Measurements from ENCODE around the gene CIAO2A. TPM values are rescaled to one million over a fixed set of nuclear protein-coding genes. Genes with fewer than 3 reads are reported as not detected.

CIAO2A gene
- total RNA-seq, 6 experiments from 2014 or later = 46.5 to 61.1 (median 53.2) TPM

DNA sequence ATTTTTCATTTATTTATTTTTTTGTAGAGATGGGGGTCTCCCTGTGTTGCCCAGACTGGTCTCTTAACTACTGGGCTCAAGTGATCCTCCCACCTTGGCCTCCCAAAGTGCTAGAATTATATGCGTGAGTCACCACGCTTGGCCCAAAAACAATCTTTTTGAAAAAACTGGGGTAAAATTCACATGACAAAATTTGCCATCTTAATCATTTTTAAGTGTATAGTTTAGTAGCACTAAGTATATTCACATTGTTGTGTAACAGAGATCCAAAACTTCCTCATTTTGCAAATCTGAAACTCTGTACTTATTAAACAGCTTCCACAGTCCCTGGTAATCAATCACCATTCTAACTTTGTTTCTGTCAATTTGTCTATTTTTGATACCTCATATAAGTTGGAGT is 7.3 kb upstream of the CIAO2A start:
- no peak for DNase-seq
- H3K4me1 Mint-ChIP-seq (ENCODE audit: low read depth) = peaks cover 21% of the 10 kb centered on the region
- TF ChIP-seq, protein P1, sequence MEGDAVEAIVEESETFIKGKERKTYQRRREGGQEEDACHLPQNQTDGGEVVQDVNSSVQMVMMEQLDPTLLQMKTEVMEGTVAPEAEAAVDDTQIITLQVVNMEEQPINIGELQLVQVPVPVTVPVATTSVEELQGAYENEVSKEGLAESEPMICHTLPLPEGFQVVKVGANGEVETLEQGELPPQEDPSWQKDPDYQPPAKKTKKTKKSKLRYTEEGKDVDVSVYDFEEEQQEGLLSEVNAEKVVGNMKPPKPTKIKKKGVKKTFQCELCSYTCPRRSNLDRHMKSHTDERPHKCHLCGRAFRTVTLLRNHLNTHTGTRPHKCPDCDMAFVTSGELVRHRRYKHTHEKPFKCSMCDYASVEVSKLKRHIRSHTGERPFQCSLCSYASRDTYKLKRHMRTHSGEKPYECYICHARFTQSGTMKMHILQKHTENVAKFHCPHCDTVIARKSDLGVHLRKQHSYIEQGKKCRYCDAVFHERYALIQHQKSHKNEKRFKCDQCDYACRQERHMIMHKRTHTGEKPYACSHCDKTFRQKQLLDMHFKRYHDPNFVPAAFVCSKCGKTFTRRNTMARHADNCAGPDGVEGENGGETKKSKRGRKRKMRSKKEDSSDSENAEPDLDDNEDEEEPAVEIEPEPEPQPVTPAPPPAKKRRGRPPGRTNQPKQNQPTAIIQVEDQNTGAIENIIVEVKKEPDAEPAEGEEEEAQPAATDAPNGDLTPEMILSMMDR (IDR thresholded peaks at IDR 0.05) = no peak
- H3K36me3 Mint-ChIP-seq (ENCODE audit: low read depth) = peaks cover 6% of the 10 kb centered on the region
- H3K27ac Mint-ChIP-seq = no peak overlapping the region
- H3K27me3 Mint-ChIP-seq (ENCODE audit: insufficient read depth) = no peaks in the 10 kb centered on the region
- no peak overlapping the region for H3K4me3 Mint-ChIP-seq
- no peaks in the 10 kb centered on the region for H3K9me3 Mint-ChIP-seq

DNA sequence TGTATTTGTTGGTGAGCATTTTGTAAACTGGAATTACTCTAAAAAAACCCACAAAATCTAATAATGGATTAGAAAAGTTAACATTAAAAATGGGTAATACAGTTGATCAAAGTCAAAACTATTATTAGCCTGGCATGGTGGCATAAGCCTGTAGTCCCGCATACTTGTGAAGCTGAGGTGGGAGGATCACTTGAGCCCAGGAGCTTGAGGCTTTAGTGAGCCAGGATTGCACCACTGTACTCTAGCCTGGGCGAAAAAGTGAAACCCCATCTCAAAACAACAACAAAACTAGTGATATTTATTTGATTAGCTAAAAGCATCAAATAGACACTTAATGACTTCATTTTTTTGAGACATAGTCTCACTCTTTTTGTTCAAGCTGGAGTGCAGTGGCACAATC is 5.7 kb upstream of the CIAO2A start:
- Mint-ChIP-seq H3K9me3 (no peaks in the 10 kb centered on the region), H3K4me3 (no peak overlapping the region; the same call in 1 of the 2 replicates), H3K36me3 (ENCODE audit: low read depth) (peaks cover 10% of the 10 kb centered on the region), H3K27ac (no peak overlapping the region; the same call in 1 of the 2 replicates), H3K27me3 (ENCODE audit: insufficient read depth) (no peaks in the 10 kb centered on the region), H3K4me1 (ENCODE audit: low read depth) (peaks cover 34% of the 10 kb centered on the region)
- DNase-seq = no peak
- TF ChIP-seq, protein P1 (IDR thresholded peaks at IDR 0.05) = no peak

DNA sequence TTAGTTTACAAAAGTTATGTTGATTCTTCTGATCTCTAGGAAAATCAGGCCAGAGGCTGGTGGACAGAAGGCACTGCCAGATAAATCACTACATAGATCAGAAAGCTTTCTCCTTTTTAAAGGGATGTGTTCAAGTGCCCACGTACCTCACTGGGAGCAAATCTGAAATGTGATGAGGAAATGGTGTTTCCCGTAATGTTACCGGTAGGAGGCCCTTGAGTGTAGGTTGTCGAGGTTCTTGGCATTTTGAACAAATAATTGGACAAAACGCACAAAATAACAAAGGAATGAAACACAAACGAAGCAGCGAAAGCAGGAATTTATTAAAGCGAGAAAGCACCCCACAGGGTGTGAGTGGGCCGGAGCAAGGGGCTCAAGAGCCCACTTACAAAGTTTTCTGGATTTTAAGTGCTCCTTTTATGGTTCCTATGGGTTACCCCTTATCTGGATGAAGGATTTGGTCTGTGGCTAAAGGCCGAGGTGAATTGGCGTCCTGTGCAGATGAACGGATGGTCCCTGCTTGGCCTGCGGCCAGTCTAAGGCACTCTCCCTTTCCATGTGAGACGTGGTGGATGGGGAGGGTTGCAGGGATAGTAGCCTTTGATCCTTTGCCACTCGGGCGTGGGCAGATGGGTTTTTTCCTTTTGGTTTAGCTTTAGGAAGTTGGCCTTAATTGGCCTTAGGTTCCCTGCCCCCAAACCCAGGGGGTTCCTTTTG is 3.2 kb upstream of the CIAO2A start:
- H3K27me3 Mint-ChIP-seq (ENCODE audit: insufficient read depth) = no peaks in the 10 kb centered on the region; the same call in 1 of the 2 replicates

DNA sequence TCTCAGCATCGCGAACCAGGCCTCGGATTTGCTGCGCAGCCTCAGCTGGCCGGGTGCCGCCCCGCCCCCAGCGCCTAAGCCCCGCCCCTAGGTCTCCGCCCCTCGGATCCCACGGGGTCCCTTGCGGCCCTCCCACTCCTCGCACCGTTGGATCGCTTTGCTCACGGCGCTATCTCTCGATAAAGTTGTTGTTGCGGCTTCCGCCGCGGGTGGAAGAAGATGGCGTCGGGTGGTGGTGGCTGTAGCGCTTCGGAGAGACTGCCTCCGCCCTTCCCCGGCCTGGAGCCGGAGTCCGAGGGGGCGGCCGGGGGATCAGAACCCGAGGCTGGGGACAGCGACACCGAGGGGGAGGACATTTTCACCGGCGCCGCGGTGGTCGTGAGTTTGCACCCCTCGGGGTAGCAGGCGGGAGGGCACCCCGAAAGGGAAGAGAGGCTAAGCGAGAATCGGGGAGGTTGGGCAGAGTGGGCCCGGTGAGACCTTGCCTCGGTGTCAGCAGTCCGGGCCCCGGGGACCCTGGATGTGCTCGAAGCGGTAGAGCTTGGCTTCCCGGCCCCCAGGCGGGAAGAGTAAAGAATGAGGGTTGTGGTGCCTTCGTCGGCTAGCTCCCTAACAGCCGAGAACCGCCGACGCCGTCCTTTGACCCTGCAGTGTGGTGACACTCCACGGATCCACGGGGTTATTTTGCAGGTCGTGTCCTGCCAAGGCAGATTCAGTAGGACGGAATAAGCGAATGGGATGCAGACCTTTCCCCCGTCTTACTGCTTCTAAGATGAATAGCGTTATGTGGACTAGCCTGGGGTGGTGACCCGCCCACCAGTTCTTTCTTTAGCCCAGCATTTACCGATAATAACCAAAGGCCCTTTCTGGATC is 2.4 kb upstream of the CIAO2A start, which contains the start of gene SNX1:
SNX1 (plus strand) TSS at position 188 of the 873 bp plus-strand sequence; CDS start at position 220, 32 bp downstream.
- Mint-ChIP-seq H3K27me3 (ENCODE audit: insufficient read depth) (no peaks in the 10 kb centered on the region; the same call in 1 of the 2 replicates), H3K4me3 (peak within 1 kb of the TSS; percentile 99), H3K36me3 (ENCODE audit: low read depth) (peaks cover 9% of the 10 kb centered on the region), H3K27ac (peak within 1 kb of the TSS; percentile 84), H3K9me3 (no peaks in the 10 kb centered on the region), H3K4me1 (ENCODE audit: low read depth) (peaks cover 52% of the 10 kb centered on the region)
- TF ChIP-seq, protein P1 (IDR thresholded peaks at IDR 0.05) = no peak; the same call in 1 of the 2 replicates
- peak; percentile 92 for DNase-seq

More for the DNA sequence above, 3.2 kb upstream of the CIAO2A start:
- H3K9me3 Mint-ChIP-seq = no peaks in the 10 kb centered on the region
- TF ChIP-seq, protein P1 (IDR thresholded peaks at IDR 0.05) = peak; percentile 52
- peak overlapping the region; percentile 99 for H3K4me3 Mint-ChIP-seq
- peak overlapping the region; percentile 84 for H3K27ac Mint-ChIP-seq
- peaks cover 9% of the 10 kb centered on the region for H3K36me3 Mint-ChIP-seq (ENCODE audit: low read depth)
- DNase-seq = peak; percentile 38
- peaks cover 50% of the 10 kb centered on the region for H3K4me1 Mint-ChIP-seq (ENCODE audit: low read depth)

GRCh38 chr15:64095431-64095794 is 1.8 kb upstream of the CIAO2A start:
- H3K4me3 Mint-ChIP-seq = peak overlapping the region; percentile 99
- H3K27ac Mint-ChIP-seq = peak overlapping the region; percentile 84

More at GRCh38 chr15:64095431-64095794, 1.8 kb upstream of the CIAO2A start:
- TF ChIP-seq, protein P1 (IDR thresholded peaks at IDR 0.05) = no peak
- Mint-ChIP-seq H3K27me3 (ENCODE audit: insufficient read depth) (no peaks in the 10 kb centered on the region; the same call in 1 of the 2 replicates), H3K4me1 (ENCODE audit: low read depth) (peaks cover 58% of the 10 kb centered on the region), H3K9me3 (no peaks in the 10 kb centered on the region), H3K36me3 (ENCODE audit: low read depth) (peaks cover 14% of the 10 kb centered on the region)
- DNase-seq = no peak

Measured in HFFc6 (cell line).